CD14-positive monocyte (primary cell): Measurements from ENCODE around the gene BLCAP. TPM values are rescaled to one million over a fixed set of nuclear protein-coding genes. Genes with fewer than 3 reads are reported as not detected.

Source experiments
- DNase-seq, 3 donors: peaks; one replicate each; pipeline ENCODE4 v3.0.0-alpha.2; 2011 to 2022
- H2AFZ ChIP-seq: 2 replicates; pipeline ENCODE4 v1.6.0; 2012; ENCODE audit warnings: mild to moderate bottlenecking, low read depth, low read length, inconsistent platforms; ENCODE audit not compliant: insufficient read depth, poor library complexity, severe bottlenecking
- H3K27ac ChIP-seq, 2 donors: 1 replicate in 1 of 2; 2 replicates in 1 of 2; pipeline ENCODE4 v1.5.1; 2012 to 2013; ENCODE audit warnings: low read length in 2 of 2, control low read depth in 1 of 2, inconsistent platforms in 1 of 2, low read depth in 1 of 2, mild to moderate bottlenecking in 1 of 2
- H3K27me3 ChIP-seq, 2 donors: one replicate each; pipeline versions ENCODE4 v1.6.0 to v1.6.1; 2011 to 2013; ENCODE audit warnings: low read length in 2 of 2; ENCODE audit not compliant: control insufficient read depth in 2 of 2, insufficient read depth in 2 of 2
- H3K36me3 ChIP-seq, 2 donors: replicated peaks in 1 of 2; 1 replicate in 1 of 2; 2 replicates in 1 of 2; pipeline versions ENCODE4 v1.5.1 to v1.6.1; 2012 to 2013; ENCODE audit warnings: low read length in 2 of 2, control low read depth in 1 of 2, inconsistent platforms in 1 of 2, mild to moderate bottlenecking in 1 of 2; ENCODE audit not compliant: insufficient read depth in 2 of 2, control insufficient read depth in 1 of 2
- H3K4me1 ChIP-seq, 2 donors: 1 replicate in 1 of 2; 2 replicates in 1 of 2; pipeline versions ENCODE4 v1.5.1 to v1.6.1; 2012 to 2013; ENCODE audit warnings: low read length in 2 of 2, control low read depth in 1 of 2, inconsistent platforms in 1 of 2, mild to moderate bottlenecking in 1 of 2, moderate library complexity in 1 of 2; ENCODE audit not compliant: insufficient read depth in 2 of 2, control insufficient read depth in 1 of 2
- H3K4me2 ChIP-seq: replicated peaks from 2 replicates; pipeline ENCODE3; 2012; ENCODE audit warnings: low read length, moderate library complexity, mild to moderate bottlenecking; ENCODE audit not compliant: poor library complexity, severe bottlenecking; ENCODE audit errors: extremely low read depth
- H3K4me3 ChIP-seq, 3 experiments: fragments of 200-600 bp in 1 of 3; sonication (generic) in 1 of 3; replicated peaks in 1 of 3; 1 replicate in 2 of 3; 2 replicates in 1 of 3; pipeline ENCODE4 v1.5.1; 2011 to 2013; ENCODE audit warnings: low read length in 3 of 3, mild to moderate bottlenecking in 3 of 3, control low read depth in 2 of 3, low read depth in 2 of 3, inconsistent platforms in 1 of 3, moderate library complexity in 1 of 3
- H3K79me2 ChIP-seq: 2 replicates; pipeline ENCODE4 v1.6.0; 2012; ENCODE audit warnings: mild to moderate bottlenecking, control low read depth, inconsistent platforms, low read length, moderate library complexity; ENCODE audit not compliant: insufficient read depth
- H3K9ac ChIP-seq: 2 replicates; pipeline ENCODE4 v1.6.0; 2017; ENCODE audit warnings: low read length, mild to moderate bottlenecking; ENCODE audit not compliant: insufficient read depth, poor library complexity, severe bottlenecking
- H3K9me3 ChIP-seq, 2 donors: replicated peaks in 1 of 2; 1 replicate in 1 of 2; 2 replicates in 1 of 2; pipeline versions ENCODE4 v1.5.1 to v1.6.1; 2012 to 2013; ENCODE audit warnings: low read length in 2 of 2, control low read depth in 1 of 2; ENCODE audit not compliant: control insufficient read depth in 1 of 2, insufficient read depth in 1 of 2
- H4K20me1 ChIP-seq: 2 replicates; pipeline ENCODE4 v1.6.0; 2012; ENCODE audit warnings: mild to moderate bottlenecking, low read length, control low read depth, moderate library complexity; ENCODE audit not compliant: insufficient read depth
- H3K27ac Mint-ChIP-seq, 7 donors: one replicate each; pipeline ENCODE4 v1.8.0; 2020; ENCODE audit warnings: mild to moderate bottlenecking in 7 of 7, mixed read lengths in 7 of 7, moderate library complexity in 6 of 7, inconsistent platforms in 2 of 7
- H3K27me3 Mint-ChIP-seq, 3 donors: one replicate each; pipeline ENCODE4 v1.8.0; 2021 to 2022; ENCODE audit warnings: low read depth in 3 of 3, mild to moderate bottlenecking in 3 of 3, mixed read lengths in 3 of 3, moderate library complexity in 3 of 3, inconsistent platforms in 1 of 3
- H3K36me3 Mint-ChIP-seq, 2 donors: one replicate each; pipeline ENCODE4 v1.8.0; 2020; ENCODE audit warnings: mixed read lengths in 2 of 2, inconsistent platforms in 1 of 2, mild to moderate bottlenecking in 1 of 2
- H3K4me1 Mint-ChIP-seq: one replicate; pipeline ENCODE4 v1.8.0; 2020; ENCODE audit warnings: mild to moderate bottlenecking, mixed read lengths
- H3K4me3 Mint-ChIP-seq, 2 donors: one replicate each; pipeline ENCODE4 v1.8.0; 2020; ENCODE audit warnings: mild to moderate bottlenecking in 2 of 2, mixed read lengths in 2 of 2, moderate library complexity in 1 of 2
- H3K9me3 Mint-ChIP-seq, 7 donors: one replicate each; pipeline ENCODE4 v1.8.0; 2020 to 2022; ENCODE audit warnings: mixed read lengths in 7 of 7, mild to moderate bottlenecking in 6 of 7, moderate library complexity in 6 of 7, inconsistent platforms in 2 of 7
- WGBS: methylation state at CpG from one replicate; pipeline ENCODE4 v1.1.5; 2013; ENCODE audit warnings: missing lambda C conversion rate; ENCODE audit not compliant: insufficient coverage; 5-methylcytosine and 5-hydroxymethylcytosine counted together
- intact Hi-C, 2 donors: fragments of 100-400 bp; cut with micrococcal nuclease; formaldehyde crosslinking; loops; one replicate each; pipeline versions ENCODE4 v1.15.0 to v1.15.1; 2023
- polyA plus RNA-seq, 3 donors: library from polyadenylated mRNA; depleted of rRNA in 1 of 3; unstranded in 2 of 3; stranded (reverse) in 1 of 3; fragments of 300-500 nt in 2 of 3; fragments of >200 nt in 1 of 3; fragmentation: Illumina TruSeq in 2 of 3; gene quantifications; 1 replicate in 2 of 3; 2 replicates in 1 of 3; pipeline ENCODE4 v1.2.3, GENCODE V29; 2012 to 2021
- TF ChIP-seq, protein P1 (sequence below): fragments of 200-600 bp; IDR thresholded peaks from one replicate; pipeline ENCODE4 v1.8.0; 2022; ENCODE audit warnings: antibody characterized with exemption, mild to moderate bottlenecking

The BLCAP gene
- polyA plus RNA-seq, 3 donors: 45.3 to 54.5 (median 53.3) TPM

GRCh38 chr20:37511610-37512275 is 15.9 kb downstream of the BLCAP start:
- peaks cover 1% of the 10 kb centered on the region for H3K4me1 Mint-ChIP-seq
- Histone ChIP-seq H3K36me3 (peaks cover 39 to 89% of the 10 kb centered on the region in 2 donors), H3K27ac (no peak overlapping the region), H3K4me1 (no peaks in the 10 kb centered on the region), H3K79me2 (peaks cover 6% of the 10 kb centered on the region), H3K9ac (no peak overlapping the region), H3K4me2 (no peak overlapping the region), H2AFZ (no peak overlapping the region), H3K4me3 (no peak overlapping the region), H3K9me3 (no peaks in the 10 kb centered on the region), H3K27me3 (no peaks in the 10 kb centered on the region), H4K20me1 (peaks cover 92% of the 10 kb centered on the region)
- H3K27me3 Mint-ChIP-seq: no peaks in the 10 kb centered on the region
- DNase-seq: no peak
- intact Hi-C loops: no loop called here
- no peak overlapping the region for H3K4me3 Mint-ChIP-seq
- H3K9me3 Mint-ChIP-seq: no peaks in the 10 kb centered on the region
- TF ChIP-seq, protein P1, sequence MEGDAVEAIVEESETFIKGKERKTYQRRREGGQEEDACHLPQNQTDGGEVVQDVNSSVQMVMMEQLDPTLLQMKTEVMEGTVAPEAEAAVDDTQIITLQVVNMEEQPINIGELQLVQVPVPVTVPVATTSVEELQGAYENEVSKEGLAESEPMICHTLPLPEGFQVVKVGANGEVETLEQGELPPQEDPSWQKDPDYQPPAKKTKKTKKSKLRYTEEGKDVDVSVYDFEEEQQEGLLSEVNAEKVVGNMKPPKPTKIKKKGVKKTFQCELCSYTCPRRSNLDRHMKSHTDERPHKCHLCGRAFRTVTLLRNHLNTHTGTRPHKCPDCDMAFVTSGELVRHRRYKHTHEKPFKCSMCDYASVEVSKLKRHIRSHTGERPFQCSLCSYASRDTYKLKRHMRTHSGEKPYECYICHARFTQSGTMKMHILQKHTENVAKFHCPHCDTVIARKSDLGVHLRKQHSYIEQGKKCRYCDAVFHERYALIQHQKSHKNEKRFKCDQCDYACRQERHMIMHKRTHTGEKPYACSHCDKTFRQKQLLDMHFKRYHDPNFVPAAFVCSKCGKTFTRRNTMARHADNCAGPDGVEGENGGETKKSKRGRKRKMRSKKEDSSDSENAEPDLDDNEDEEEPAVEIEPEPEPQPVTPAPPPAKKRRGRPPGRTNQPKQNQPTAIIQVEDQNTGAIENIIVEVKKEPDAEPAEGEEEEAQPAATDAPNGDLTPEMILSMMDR: no peak
- H3K36me3 Mint-ChIP-seq: peaks cover 52% of the 10 kb centered on the region in 2 donors
- peak overlapping the region in 1 of 7 donors; percentile 55 for H3K27ac Mint-ChIP-seq
- 100% methylated on average over 3 of the region's 6 CpGs for WGBS

GRCh38 chr20:37510226-37510625 is 17.4 kb downstream of the BLCAP start:
- H3K27ac Mint-ChIP-seq: no peak overlapping the region
- DNase-seq: no peak
- Histone ChIP-seq H3K9me3 (no peaks in the 10 kb centered on the region), H3K4me1 (no peaks in the 10 kb centered on the region), H3K4me3 (no peak overlapping the region), H3K36me3 (peaks cover 27 to 73% of the 10 kb centered on the region in 2 donors), H3K27me3 (no peaks in the 10 kb centered on the region), H2AFZ (no peak overlapping the region), H4K20me1 (peaks cover 91% of the 10 kb centered on the region), H3K4me2 (no peak overlapping the region), H3K9ac (no peak overlapping the region), H3K79me2 (peaks cover 6% of the 10 kb centered on the region), H3K27ac (no peak overlapping the region)
- H3K4me1 Mint-ChIP-seq: peaks cover 1% of the 10 kb centered on the region
- intact Hi-C loops: no loop called here
- no peak overlapping the region for H3K4me3 Mint-ChIP-seq
- no peaks in the 10 kb centered on the region for H3K9me3 Mint-ChIP-seq
- 100% methylated on average over 5 of the region's 5 CpGs for WGBS
- peaks cover 38 to 41% of the 10 kb centered on the region in 2 donors for H3K36me3 Mint-ChIP-seq
- H3K27me3 Mint-ChIP-seq: no peaks in the 10 kb centered on the region
- TF ChIP-seq, protein P1: no peak
